T-helper 17 cell (primary cell): ENCODE results near the gene FGFR3. TPM values are rescaled to one million over a fixed set of nuclear protein-coding genes. Genes with fewer than 3 reads are reported as not detected.

Experiments used
- ATAC-seq: fragments of 150-1000 bp; cut with Tn5 transposase; 2 replicates; pipeline ENCODE4 v1.10.0; 2021; ENCODE audit warnings: mild to moderate bottlenecking, moderate library complexity
- DNase-seq, 3 donors: peaks; one replicate each; pipeline versions ENCODE4 v3.0.0 to v3.0.0-alpha.2; 2020 to 2021
- H3K9me3 ChIP-seq: one replicate; pipeline ENCODE4 v1.7.0; 2013; ENCODE audit warnings: low read length, mild to moderate bottlenecking; ENCODE audit not compliant: control insufficient read depth, poor library complexity, severe bottlenecking
- H3K27ac Mint-ChIP-seq: one replicate; pipeline ENCODE4 v1.8.0; 2022; ENCODE audit warnings: mild to moderate bottlenecking, moderate library complexity, mixed read lengths
- H3K27me3 Mint-ChIP-seq: one replicate; pipeline ENCODE4 v1.8.0; 2022; ENCODE audit warnings: mixed read lengths
- H3K36me3 Mint-ChIP-seq: one replicate; pipeline ENCODE4 v1.8.0; 2022; ENCODE audit warnings: low read depth, mixed read lengths
- H3K4me1 Mint-ChIP-seq: one replicate; pipeline ENCODE4 v1.8.0; 2022; ENCODE audit warnings: mild to moderate bottlenecking, mixed read lengths
- H3K4me3 Mint-ChIP-seq: one replicate; pipeline ENCODE4 v1.8.0; 2022; ENCODE audit warnings: mild to moderate bottlenecking, moderate library complexity, mixed read lengths
- total RNA-seq, 4 donors: library from RNA in 2 of 4; stranded (reverse) in 2 of 4; gene quantifications; one replicate each; pipeline ENCODE4 v1.2.3 and lab custom pipeline; 2022 to 2026

Gene FGFR3
- total RNA-seq, 2 donors from 2014 or later, result 0.12 TPM; not detected in 1

DNA sequence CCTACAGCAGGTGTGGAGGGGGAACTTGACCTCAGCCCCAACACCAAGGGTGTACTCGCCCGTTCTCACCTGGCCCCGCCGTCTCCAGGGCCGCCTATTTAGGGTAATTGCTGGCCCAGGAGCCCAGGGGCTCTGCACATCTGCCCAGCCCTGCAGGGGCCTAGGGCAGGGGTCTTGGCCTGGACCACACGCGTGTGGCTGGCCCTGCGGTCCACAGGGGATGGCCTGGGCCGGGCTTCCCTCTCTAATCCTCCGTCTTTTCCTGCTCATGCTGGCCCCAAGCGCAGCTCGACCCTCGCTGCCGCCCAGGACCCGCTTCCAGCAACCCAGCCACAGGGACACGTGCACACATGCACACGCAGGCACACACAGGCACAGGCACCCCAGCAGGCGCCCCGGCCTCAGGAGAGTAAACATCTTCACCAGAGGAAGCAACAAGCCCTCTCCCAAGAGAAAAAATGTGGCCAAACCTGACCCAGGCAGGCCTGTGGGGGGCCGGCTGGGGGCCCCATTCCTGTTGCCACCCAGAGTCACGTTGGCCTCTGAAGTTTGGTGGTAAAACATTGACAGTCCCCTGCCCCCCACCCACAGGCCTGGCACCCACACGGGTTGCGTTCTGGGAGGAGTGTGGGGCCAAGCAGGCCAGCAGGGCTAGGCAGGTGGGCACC, 24.6 kb upstream of the FGFR3 start:
- peaks cover 8% of the 10 kb centered on the region for H3K27me3 Mint-ChIP-seq
- H3K4me1 Mint-ChIP-seq, result peaks cover 11% of the 10 kb centered on the region
- DNase-seq (no peak), ATAC-seq (no peak)
- no peaks in the 10 kb centered on the region for H3K9me3 ChIP-seq
- no peaks in the 10 kb centered on the region for H3K36me3 Mint-ChIP-seq
- no peak overlapping the region for H3K27ac Mint-ChIP-seq
- H3K4me3 Mint-ChIP-seq, result peak overlapping the region; percentile 78

- Mint-ChIP-seq H3K4me3 (no peak overlapping the region), H3K27me3 (peaks cover 16% of the 10 kb centered on the region), H3K4me1 (peaks cover 11% of the 10 kb centered on the region), H3K27ac (no peak overlapping the region), H3K36me3 (no peaks in the 10 kb centered on the region)
- H3K9me3 ChIP-seq, result no peaks in the 10 kb centered on the region
- DNase-seq, result no peak
- ATAC-seq, result no peak
Measured at GRCh38 chr4:1769692-1770091, 23.4 kb upstream of the FGFR3 start.

DNA sequence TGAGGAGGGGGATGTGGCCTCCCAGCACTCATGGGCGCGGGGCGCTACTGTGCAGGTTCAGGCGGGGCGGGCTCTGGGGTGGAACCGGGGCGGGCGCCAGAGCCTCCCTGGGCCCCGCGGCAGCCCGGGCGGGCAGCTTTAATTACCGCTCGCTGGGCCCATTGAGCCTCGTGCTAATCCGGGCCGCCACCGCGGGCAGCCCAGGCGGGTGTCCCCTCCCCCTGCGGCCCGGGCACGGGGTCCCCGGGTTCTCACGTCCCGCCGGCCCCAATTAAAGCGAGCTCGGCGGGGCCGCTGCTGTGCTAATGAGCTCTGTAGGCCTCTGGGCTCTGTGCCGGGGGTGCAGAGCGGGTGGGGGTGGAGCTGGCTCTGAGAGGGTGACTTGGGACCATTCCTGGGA, 22.8 kb upstream of the FGFR3 start:
- no peak overlapping the region for H3K27ac Mint-ChIP-seq
- no peak overlapping the region for H3K4me3 Mint-ChIP-seq
- DNase-seq, result no peak
- no peak for ATAC-seq
- H3K4me1 Mint-ChIP-seq, result peaks cover 11% of the 10 kb centered on the region
- peaks cover 12% of the 10 kb centered on the region for H3K27me3 Mint-ChIP-seq
- H3K9me3 ChIP-seq, result no peaks in the 10 kb centered on the region
- H3K36me3 Mint-ChIP-seq, result no peaks in the 10 kb centered on the region

- H3K4me3 Mint-ChIP-seq, result no peak overlapping the region
- no peak for ATAC-seq
- H3K27ac Mint-ChIP-seq, result no peak overlapping the region
- DNase-seq, result no peak
- H3K27me3 Mint-ChIP-seq, result peaks cover 8% of the 10 kb centered on the region
- H3K36me3 Mint-ChIP-seq, result no peaks in the 10 kb centered on the region
- peaks cover 6% of the 10 kb centered on the region for H3K4me1 Mint-ChIP-seq
- H3K9me3 ChIP-seq, result no peaks in the 10 kb centered on the region
Measured at GRCh38 chr4:1770791-1771231, 22.3 kb upstream of the FGFR3 start.

DNA sequence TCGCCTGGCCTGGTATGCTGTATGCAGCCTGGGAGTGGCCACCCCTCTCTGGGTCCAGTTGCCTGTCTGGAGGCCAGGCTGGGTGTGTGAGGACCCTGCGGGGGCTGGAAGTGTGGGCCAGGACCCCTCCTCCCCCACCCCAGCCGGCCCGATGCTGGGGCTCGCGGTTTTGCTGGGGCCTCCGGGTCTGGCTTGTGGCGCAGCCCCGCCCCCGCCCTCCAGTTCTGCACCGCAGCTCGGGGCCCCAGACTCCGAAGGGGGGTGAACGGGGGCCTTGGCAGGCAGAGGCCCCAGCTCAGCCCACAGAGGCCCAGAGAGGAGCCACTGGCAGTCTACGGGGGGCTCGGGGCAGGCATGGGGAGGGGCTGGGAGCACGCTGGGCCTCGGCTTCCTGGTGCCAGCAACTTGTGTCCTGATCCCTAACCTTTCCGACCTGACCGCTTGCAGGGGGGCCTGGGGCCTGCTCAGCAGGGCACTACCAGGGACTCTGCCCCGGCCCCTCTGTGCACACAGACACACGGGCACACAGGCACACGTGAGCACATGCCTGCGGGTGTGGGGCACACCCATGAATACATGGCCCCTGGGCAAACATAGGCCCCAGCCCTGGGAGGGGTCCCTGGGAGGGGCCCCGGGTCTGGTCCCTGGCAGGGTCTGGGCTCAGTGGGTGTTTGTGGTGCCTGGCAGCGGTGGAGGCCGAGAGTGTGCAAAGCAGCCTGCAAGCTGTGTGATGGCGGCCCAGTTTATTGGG, 21.4 kb upstream of the FGFR3 start:
- H3K9me3 ChIP-seq, result no peaks in the 10 kb centered on the region
- Mint-ChIP-seq H3K36me3 (no peaks in the 10 kb centered on the region), H3K4me1 (peaks cover 6% of the 10 kb centered on the region), H3K4me3 (no peak overlapping the region), H3K27ac (no peak overlapping the region), H3K27me3 (peaks cover 8% of the 10 kb centered on the region)
- DNase-seq, result no peak
- peak; percentile 35 for ATAC-seq

GRCh38 chr4:1772853-1773538, 20.1 kb upstream of the FGFR3 start:
- Mint-ChIP-seq H3K4me3 (no peak overlapping the region), H3K27me3 (peaks cover 8% of the 10 kb centered on the region), H3K27ac (no peak overlapping the region), H3K4me1 (peaks cover 4% of the 10 kb centered on the region), H3K36me3 (no peaks in the 10 kb centered on the region)
- H3K9me3 ChIP-seq, result no peaks in the 10 kb centered on the region
- ATAC-seq (no peak), DNase-seq (no peak)

DNA sequence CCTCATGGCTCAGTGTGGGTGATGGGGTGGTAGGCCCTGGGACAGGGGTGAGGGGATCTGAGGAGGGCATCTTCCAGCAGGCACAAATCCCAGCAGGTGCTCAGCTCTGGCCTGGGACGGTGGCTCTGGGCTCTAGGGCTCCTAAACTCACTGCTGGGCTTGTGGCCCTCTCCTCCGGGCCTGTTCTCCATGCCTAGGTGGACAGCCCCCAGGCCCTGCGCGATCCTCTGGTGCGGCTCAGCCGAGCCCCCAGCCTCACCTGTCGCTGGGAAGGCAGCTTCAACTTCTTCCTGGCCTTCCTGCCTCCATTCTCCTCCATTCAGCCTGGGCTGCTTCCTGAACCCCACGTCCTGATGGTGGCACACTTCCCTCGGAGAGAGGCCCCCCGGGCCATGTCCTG, 19.3 kb upstream of the FGFR3 start:
- peaks cover 4% of the 10 kb centered on the region for H3K4me1 Mint-ChIP-seq
- H3K27me3 Mint-ChIP-seq, result peaks cover 8% of the 10 kb centered on the region
- no peak for DNase-seq
- H3K27ac Mint-ChIP-seq, result no peak overlapping the region
- no peak overlapping the region for H3K4me3 Mint-ChIP-seq
- ATAC-seq, result no peak
- no peaks in the 10 kb centered on the region for H3K36me3 Mint-ChIP-seq
- H3K9me3 ChIP-seq, result no peaks in the 10 kb centered on the region

DNA sequence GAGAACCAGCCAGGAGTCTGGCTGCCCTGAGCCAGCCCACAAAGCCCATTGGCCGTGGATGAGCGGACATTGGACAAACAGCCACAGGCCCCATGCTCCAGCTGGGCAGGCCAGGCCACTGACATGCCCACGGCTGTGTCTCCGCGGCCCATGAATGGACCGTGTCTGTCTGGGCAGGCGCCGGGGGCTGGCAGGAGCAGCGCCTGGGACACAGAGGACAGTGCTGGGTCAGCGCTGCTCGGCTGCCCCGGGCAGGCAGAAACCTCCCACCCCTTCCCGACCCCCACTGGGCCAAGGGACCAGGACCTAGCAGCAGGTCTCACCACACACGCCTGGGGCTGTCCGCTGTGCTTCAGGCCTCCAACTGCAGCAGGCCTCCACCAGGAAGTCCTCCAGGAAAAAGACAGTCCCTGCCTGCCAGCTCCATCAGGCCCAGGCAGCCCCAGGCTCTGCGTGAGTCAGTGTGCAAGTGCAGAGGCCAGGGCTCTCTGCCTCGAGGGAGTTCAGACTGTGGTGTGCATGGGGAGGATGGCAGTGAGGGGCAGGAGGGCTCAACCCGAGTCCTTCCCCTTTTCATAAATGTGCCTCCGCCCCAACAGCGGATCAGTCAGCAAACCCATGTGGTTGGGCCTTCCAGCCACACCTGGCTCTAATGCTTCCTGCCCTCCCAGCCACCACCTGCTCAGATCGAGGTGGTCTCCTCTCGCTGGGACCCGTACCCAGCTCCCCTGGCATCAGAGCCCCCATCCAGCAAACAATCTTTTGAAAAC, 17.2 kb upstream of the FGFR3 start:
- Mint-ChIP-seq H3K36me3 (no peaks in the 10 kb centered on the region), H3K4me1 (peaks cover 4% of the 10 kb centered on the region), H3K4me3 (no peak overlapping the region), H3K27ac (no peak overlapping the region), H3K27me3 (peaks cover 8% of the 10 kb centered on the region)
- no peaks in the 10 kb centered on the region for H3K9me3 ChIP-seq
- DNase-seq (no peak), ATAC-seq (no peak)

DNA sequence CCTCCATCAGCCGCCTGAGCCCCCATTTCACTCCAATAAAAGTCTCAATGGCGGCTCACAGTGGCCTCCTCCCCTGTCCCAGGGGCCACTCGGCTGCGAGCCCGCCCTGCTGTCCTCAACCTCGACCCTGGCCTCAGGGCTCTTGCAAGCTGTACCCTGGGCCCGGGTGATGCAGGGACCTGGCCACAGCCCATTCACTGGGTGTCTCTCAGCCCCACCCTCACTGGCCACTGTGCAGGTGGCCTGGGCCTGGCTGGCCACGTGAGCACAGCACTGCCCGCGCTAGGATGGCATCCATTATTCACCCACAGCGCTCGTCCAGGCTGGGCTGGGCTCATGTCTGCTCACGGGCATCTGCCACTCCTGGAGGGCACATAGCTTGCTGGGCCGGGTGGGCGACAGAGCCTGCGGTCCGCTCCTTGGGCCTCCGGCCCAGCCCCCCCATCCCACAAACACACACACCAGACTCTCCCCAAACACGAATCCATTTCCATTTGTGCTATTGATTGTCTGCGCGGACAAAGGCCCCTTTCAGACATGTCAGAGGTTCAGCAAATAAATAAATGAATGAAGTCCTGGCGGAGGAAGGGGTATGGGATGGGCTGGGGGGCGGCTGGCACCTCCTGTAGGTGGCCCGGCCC, 16.5 kb upstream of the FGFR3 start:
- Mint-ChIP-seq H3K36me3 (no peaks in the 10 kb centered on the region), H3K4me3 (no peak overlapping the region)
- no peaks in the 10 kb centered on the region for H3K9me3 ChIP-seq

GRCh38 chr4:1777822-1778641, 15.1 kb upstream of the FGFR3 start:
- ATAC-seq, result no peak
- no peaks in the 10 kb centered on the region for H3K4me1 Mint-ChIP-seq
- no peak overlapping the region for H3K27ac Mint-ChIP-seq
- DNase-seq, result no peak
- no peaks in the 10 kb centered on the region for H3K9me3 ChIP-seq
- peaks cover 8% of the 10 kb centered on the region for H3K27me3 Mint-ChIP-seq
- no peak overlapping the region for H3K4me3 Mint-ChIP-seq
- H3K36me3 Mint-ChIP-seq, result no peaks in the 10 kb centered on the region

More for the DNA sequence above, 16.5 kb upstream of the FGFR3 start:
- peaks cover 8% of the 10 kb centered on the region for H3K27me3 Mint-ChIP-seq
- DNase-seq, result no peak
- peaks cover 2% of the 10 kb centered on the region for H3K4me1 Mint-ChIP-seq
- no peak for ATAC-seq
- H3K27ac Mint-ChIP-seq, result no peak overlapping the region

DNA sequence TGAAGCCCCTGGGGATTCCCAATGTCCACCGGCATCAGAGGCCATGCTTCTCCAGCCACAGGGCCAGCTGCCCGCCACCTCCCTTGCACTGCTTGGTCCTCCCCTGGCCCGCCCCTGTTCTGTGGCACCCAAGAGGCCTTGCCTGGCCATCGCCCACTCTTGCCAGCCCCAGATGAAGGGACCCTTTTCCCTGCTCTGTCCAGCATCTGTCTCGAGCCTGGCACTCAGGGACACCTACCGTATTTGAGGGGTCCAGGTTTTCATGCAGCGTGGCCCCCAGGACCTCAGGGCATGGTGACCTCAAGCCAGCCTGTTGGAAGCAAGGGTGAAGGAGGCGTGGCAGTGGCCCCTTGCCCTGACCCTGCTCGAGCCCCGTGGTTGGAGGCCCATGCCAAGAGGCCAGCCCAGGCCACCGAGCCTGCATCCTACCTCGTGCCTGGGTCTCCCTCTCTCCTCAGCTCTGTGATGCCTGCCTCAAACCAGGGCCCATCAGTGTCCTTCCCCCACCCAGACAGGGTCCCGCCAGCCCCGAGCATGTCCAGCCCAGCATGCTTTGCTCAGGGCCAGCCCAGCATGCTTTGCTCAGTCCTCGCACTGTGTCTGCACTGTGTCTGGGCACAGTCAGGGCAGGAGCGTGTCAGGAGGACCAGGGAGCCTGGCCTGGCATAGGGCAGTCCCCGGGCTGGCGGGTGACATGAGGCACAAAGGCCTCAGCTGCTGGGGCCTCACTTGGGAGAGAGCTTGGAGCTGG, 14.3 kb upstream of the FGFR3 start:
- no peak overlapping the region for H3K27ac Mint-ChIP-seq
- H3K9me3 ChIP-seq, result no peaks in the 10 kb centered on the region
- no peak for DNase-seq
- H3K36me3 Mint-ChIP-seq, result no peaks in the 10 kb centered on the region
- no peaks in the 10 kb centered on the region for H3K4me1 Mint-ChIP-seq
- no peak for ATAC-seq
- H3K4me3 Mint-ChIP-seq, result no peak overlapping the region
- H3K27me3 Mint-ChIP-seq, result peaks cover 8% of the 10 kb centered on the region
